Measurements from ENCODE around the gene PLEKHJ1. TPM values are rescaled to one million over a fixed set of nuclear protein-coding genes. Genes with fewer than 3 reads are reported as not detected.

PLEKHJ1 gene
- total and polyA plus RNA-seq, 2 of the 13 experiments (the other 11 are each of a cell fraction or from before 2014, with no cell fraction given): 70.5 to 130 TPM

DNA sequence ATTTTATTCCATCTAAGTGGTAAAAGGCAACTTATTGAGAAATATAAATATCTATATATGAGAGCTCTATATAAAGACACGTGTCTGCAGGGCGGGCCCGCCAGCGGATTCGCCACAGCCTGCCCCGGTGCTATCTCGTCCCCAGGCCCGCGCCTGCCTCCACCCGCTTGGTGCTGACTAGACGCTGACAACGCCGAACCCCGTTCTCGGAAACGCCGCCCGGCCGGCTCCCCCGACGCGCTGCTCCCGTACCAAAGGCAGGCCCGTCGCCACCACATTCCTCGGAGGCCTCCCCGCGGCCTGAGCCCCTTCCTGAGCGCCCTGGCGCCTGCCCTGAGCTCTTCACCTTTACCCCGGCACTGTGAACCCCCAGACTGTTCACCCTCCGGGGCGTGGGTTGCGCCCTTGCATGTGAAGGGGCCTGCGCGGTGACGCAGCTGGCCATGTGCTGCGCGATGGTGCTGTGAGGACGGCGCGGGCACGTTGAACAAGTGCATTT, 6.0 kb downstream of the PLEKHJ1 start:
- over 99% methylated on average over 42 of the region's 43 CpGs for WGBS (ENCODE audit: low lambda C conversion rate)
- Histone ChIP-seq H3K27me3 (ENCODE audit: control insufficient read depth in 1 of 2, insufficient read depth in 2 of 2, low read length in 2 of 2) (no peaks in the 10 kb centered on the region), H3K27ac (ENCODE audit: extremely low read length, insufficient read depth, low read length) (no peak overlapping the region), H3K4me3 (replicated peaks in 1 of 3; ENCODE audit: insufficient read depth in 1 of 3, low read depth in 2 of 3, low read length in 3 of 3) (no peak overlapping the region), H3K79me2 (ENCODE audit: insufficient read depth, low read length) (peaks cover 4% of the 10 kb centered on the region), H3K4me2 (ENCODE audit: low read depth, low read length) (no peak overlapping the region), H3K36me3 (replicated peaks in 1 of 2; ENCODE audit: control insufficient read depth in 1 of 2, insufficient read depth in 2 of 2, low read length in 2 of 2) (peaks cover 28 to 45% of the 10 kb centered on the region in 2 experiments; a peak in 4 of 5 replicates), H4K20me1 (ENCODE audit: insufficient read depth, low read length) (peaks cover 6% of the 10 kb centered on the region; the same call in 1 of the 2 replicates), H3K4me1 (ENCODE audit: insufficient read depth, low read length) (peaks cover 26% of the 10 kb centered on the region), H3K9me3 (ENCODE audit: low read length) (no peaks in the 10 kb centered on the region), H2AFZ (ENCODE audit: low read length) (no peak overlapping the region), H3K9ac (ENCODE audit: insufficient read depth, low read depth, low read length) (no peak overlapping the region)
- ChIA-PET POLR2A (interaction anchor here (0.6 kb wide), 1 partner anchor 56 kb away, joined by 3 read pairs; no protein-coding TSS in a partner anchor), CTCF (ENCODE audit: low intra/inter-chr PET ratio, low total read pairs) (no interaction called here)
- ATAC-seq (no peak), FAIRE-seq (no peak), DNase-seq (ENCODE audit: low spot score) (no peak)
- TF ChIP-seq MYNN (CRISPR knock-in tag; IDR thresholded peaks at IDR 0.05; ENCODE audit: low read depth): no peak
- TF ChIP-seq RFX1 (IDR thresholded peaks at IDR 0.05): no peak
- no peak for TF ChIP-seq CC2D1A (CRISPR knock-in tag; IDR thresholded peaks at IDR 0.05)
- no peak for TF ChIP-seq ZNF510 (CRISPR knock-in tag; IDR thresholded peaks at IDR 0.05; ENCODE audit: low read depth)
- no peak for TF ChIP-seq ZBTB7B (CRISPR knock-in tag; IDR thresholded peaks at IDR 0.05)
- no peak for TF ChIP-seq MAFF (IDR thresholded peaks at IDR 0.05; ENCODE audit: low read depth, low read length)
- TF ChIP-seq, protein P1, sequence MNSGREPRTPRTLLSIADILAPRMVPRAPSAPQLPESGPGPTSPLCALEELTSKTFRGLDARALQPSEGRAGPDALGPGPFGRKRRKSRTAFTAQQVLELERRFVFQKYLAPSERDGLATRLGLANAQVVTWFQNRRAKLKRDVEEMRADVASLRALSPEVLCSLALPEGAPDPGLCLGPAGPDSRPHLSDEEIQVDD (CRISPR knock-in tag; IDR thresholded peaks at IDR 0.05; ENCODE audit: borderline replicate concordance): no peak
- no peak for TF ChIP-seq REPIN1 (CRISPR knock-in tag; IDR thresholded peaks at IDR 0.05; ENCODE audit: borderline replicate concordance, low read depth)
- TF ChIP-seq, protein P2, sequence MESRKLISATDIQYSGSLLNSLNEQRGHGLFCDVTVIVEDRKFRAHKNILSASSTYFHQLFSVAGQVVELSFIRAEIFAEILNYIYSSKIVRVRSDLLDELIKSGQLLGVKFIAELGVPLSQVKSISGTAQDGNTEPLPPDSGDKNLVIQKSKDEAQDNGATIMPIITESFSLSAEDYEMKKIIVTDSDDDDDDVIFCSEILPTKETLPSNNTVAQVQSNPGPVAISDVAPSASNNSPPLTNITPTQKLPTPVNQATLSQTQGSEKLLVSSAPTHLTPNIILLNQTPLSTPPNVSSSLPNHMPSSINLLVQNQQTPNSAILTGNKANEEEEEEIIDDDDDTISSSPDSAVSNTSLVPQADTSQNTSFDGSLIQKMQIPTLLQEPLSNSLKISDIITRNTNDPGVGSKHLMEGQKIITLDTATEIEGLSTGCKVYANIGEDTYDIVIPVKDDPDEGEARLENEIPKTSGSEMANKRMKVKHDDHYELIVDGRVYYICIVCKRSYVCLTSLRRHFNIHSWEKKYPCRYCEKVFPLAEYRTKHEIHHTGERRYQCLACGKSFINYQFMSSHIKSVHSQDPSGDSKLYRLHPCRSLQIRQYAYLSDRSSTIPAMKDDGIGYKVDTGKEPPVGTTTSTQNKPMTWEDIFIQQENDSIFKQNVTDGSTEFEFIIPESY (CRISPR knock-in tag; IDR thresholded peaks at IDR 0.05): peak; percentile 55; the same call in 1 of the 2 replicates
- in situ Hi-C loops (cut with HindIII; ENCODE audit: extremely low pct_ligation_motif_present, low pct_unique_long_range_greater_than_20kb) (loop anchor here (10.0 kb wide), 1 partner anchor 85 kb away; no protein-coding TSS in a partner anchor), intact Hi-C loops (cut with micrococcal nuclease; ENCODE audit: unreplicated experiment) (loop anchor here (10.0 kb wide), 2 partner anchors 75 to 85 kb away; partner anchors contain the start of gene AP3D1)
- no TSS peak for BruUV-seq (replicated peaks)
